HepG2 (cell line): Measurements from ENCODE around the gene OXLD1. TPM values are rescaled to one million over a fixed set of nuclear protein-coding genes. Genes with fewer than 3 reads are reported as not detected.

Source experiments
- FOXA1 ChIP-seq, 2 experiments: fragments of 450-650 bp in 1 of 2; sonication (generic) in 1 of 2; formaldehyde crosslinking in 1 of 2; IDR thresholded peaks; 2 replicates each; pipeline versions ENCODE4 v1.4.0 to v1.6.1; 2016 to 2020; ENCODE audit warnings: missing genetic modification reagents in 1 of 2
- KLF11 ChIP-seq: IDR thresholded peaks from 2 replicates; pipeline ENCODE4 v1.6.1; 2016; ENCODE audit warnings: missing compliant biosample characterization
- NFKB2 ChIP-seq: sonication (generic); formaldehyde crosslinking; IDR thresholded peaks from 2 replicates; pipeline ENCODE4 v1.4.0; 2020; ENCODE audit warnings: missing genetic modification reagents, borderline replicate concordance
- U2AF1 ChIP-seq: fragments of 200-400 bp; formaldehyde crosslinking; optimal IDR thresholded peaks from 2 replicates; pipeline ENCODE3; 2017; ENCODE audit warnings: mild to moderate bottlenecking, low read depth, low read length
- YEATS2 ChIP-seq: sonication (generic); formaldehyde crosslinking; IDR thresholded peaks from 2 replicates; pipeline ENCODE4 v1.4.0; 2020; ENCODE audit warnings: missing genetic modification reagents, borderline replicate concordance
- ZBTB7B ChIP-seq: sonication (generic); formaldehyde crosslinking; IDR thresholded peaks from 2 replicates; pipeline ENCODE4 v1.4.0; 2020; ENCODE audit warnings: missing genetic modification reagents
- ZNF558 ChIP-seq: sonication (generic); formaldehyde crosslinking; IDR thresholded peaks from 2 replicates; pipeline ENCODE4 v1.9.0; 2022; ENCODE audit warnings: mild to moderate bottlenecking, missing genetic modification reagents, borderline replicate concordance
- ZNF841 ChIP-seq: sonication (generic); formaldehyde crosslinking; IDR thresholded peaks from 2 replicates; pipeline ENCODE4 v1.8.1; 2023; ENCODE audit warnings: missing genetic modification reagents, borderline replicate concordance
- ZNF878 ChIP-seq: sonication (generic); formaldehyde crosslinking; IDR thresholded peaks from 2 replicates; pipeline ENCODE4 v1.8.1; 2023; ENCODE audit warnings: mild to moderate bottlenecking, missing genetic modification reagents, moderate library complexity
- polyA plus RNA-seq, 8 experiments: library from polyadenylated mRNA; depleted of rRNA in 3 of 8; stranded (reverse) in 7 of 8; unstranded in 1 of 8; fragments of >200 nt; fragmentation: Illumina TruSeq in 4 of 8; extraction: Trizol in 4 of 8; gene quantifications; 2 replicates each; pipeline versions ENCODE4 v1.2.1 to v1.2.3, GENCODE V29; 2011 to 2016; ENCODE audit warnings: low read depth in 4 of 8, missing spikeins in 1 of 8, mixed read lengths in 1 of 8; ENCODE audit not compliant: insufficient read depth in 1 of 8
- total RNA-seq, 5 experiments: library from RNA; depleted of rRNA; stranded (reverse); fragments of >200 nt; fragmentation: Illumina TruSeq; extraction: Trizol; gene quantifications; 2 replicates each; pipeline ENCODE4 v1.2.3, GENCODE V29; 2016; ENCODE audit warnings: low read depth in 1 of 5
- TF ChIP-seq, protein P1 (sequence below): sonication (generic); formaldehyde crosslinking; IDR thresholded peaks from 2 replicates; pipeline ENCODE4 v1.5.0; 2020; ENCODE audit warnings: mild to moderate bottlenecking, low read depth, missing genetic modification reagents, borderline replicate concordance
- TF ChIP-seq, protein P2 (sequence below): sonication (generic); formaldehyde crosslinking; IDR thresholded peaks from 2 replicates; pipeline ENCODE4 v1.4.0; 2020; ENCODE audit warnings: missing genetic modification reagents
- TF ChIP-seq, protein P3 (sequence below): sonication (generic); formaldehyde crosslinking; IDR thresholded peaks from 2 replicates; pipeline ENCODE4 v1.9.0; 2021; ENCODE audit warnings: missing genetic modification reagents, borderline replicate concordance
- TF ChIP-seq, protein P4 (sequence below): sonication (generic); formaldehyde crosslinking; IDR thresholded peaks from 2 replicates; pipeline ENCODE4 v1.4.0; 2020; ENCODE audit warnings: missing genetic modification reagents
- TF ChIP-seq, protein P5 (sequence below): IDR thresholded peaks from 2 replicates; pipeline ENCODE4 v1.6.1; 2016; ENCODE audit warnings: missing compliant biosample characterization, missing genetic modification reagents, borderline replicate concordance
- TF ChIP-seq, protein P6 (sequence below): sonication (generic); formaldehyde crosslinking; IDR thresholded peaks from 2 replicates; pipeline ENCODE4 v1.4.0; 2020; ENCODE audit warnings: missing genetic modification reagents

Gene OXLD1
- total and polyA plus RNA-seq, 2 of the 13 experiments (the other 11 are each of a cell fraction or from before 2014, with no cell fraction given): 27.1 to 37.5 TPM

DNA sequence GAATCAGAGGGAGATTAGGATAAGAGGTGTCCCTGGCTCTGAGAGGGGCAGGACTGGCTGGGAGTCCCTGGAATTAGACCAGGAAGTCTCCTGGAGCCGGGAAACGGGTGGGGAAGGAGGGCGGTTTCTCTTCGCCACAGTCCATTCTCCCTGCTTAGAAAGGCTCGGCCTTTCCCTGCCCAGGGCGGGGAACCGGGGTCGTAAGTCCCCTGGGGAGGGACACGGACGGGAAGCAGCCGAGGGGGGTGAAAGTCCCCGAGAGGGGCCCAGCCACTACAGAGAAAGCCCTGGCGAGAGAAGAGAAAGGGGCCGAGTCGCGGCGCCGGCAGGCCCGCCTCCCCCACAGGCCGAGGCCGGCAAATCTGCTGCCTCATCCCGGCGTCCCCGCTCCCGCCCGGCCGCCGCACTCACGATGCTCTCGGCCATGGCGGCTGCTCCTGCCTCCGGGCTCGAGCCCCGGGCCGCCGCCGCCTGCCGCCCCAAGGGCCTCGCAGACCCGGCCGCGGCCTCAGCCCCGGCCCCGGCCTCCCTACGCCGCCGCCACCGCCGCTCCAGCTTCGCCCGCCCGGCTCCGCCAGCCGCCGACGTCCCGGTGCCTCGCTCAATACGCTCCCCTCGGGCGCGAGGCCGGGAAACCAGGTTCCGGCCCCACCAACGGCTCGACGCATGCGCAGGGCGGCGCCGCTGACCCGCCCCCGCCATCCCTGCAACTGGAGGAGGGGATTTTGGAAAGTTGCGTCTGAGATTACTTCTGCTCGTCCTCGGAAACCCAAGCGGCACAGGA lies 29.7 kb downstream of the OXLD1 start, which contains the start of the genes NPLOC4 and TSPAN10 (continued):
- TF ChIP-seq, protein P1, sequence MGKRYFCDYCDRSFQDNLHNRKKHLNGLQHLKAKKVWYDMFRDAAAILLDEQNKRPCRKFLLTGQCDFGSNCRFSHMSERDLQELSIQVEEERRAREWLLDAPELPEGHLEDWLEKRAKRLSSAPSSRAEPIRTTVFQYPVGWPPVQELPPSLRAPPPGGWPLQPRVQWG (CRISPR knock-in tag): no peak
- TF ChIP-seq YEATS2 (CRISPR knock-in tag) (peak; percentile 88), ZNF878 (CRISPR knock-in tag) (peak; percentile 71; the same call in 1 of the 2 replicates), ZNF841 (0 out of 2 replicates have a peak, but pooled peaks have one; percentile 14), U2AF1 (no peak), NFKB2 (CRISPR knock-in tag) (peak; percentile 95), ZNF558 (CRISPR knock-in tag) (peak; percentile 73; the same call in 1 of the 2 replicates), FOXA1 (IDR thresholded peaks at IDR 0.05) (no peak), FOXA1 (CRISPR knock-in tag; IDR thresholded peaks at IDR 0.05) (peak; percentile 79), KLF11 (CRISPR knock-in tag) (peak; percentile 41; the same call in 1 of the 2 replicates), ZBTB7B (CRISPR knock-in tag) (peak; percentile 48)
- TF ChIP-seq, protein P2, sequence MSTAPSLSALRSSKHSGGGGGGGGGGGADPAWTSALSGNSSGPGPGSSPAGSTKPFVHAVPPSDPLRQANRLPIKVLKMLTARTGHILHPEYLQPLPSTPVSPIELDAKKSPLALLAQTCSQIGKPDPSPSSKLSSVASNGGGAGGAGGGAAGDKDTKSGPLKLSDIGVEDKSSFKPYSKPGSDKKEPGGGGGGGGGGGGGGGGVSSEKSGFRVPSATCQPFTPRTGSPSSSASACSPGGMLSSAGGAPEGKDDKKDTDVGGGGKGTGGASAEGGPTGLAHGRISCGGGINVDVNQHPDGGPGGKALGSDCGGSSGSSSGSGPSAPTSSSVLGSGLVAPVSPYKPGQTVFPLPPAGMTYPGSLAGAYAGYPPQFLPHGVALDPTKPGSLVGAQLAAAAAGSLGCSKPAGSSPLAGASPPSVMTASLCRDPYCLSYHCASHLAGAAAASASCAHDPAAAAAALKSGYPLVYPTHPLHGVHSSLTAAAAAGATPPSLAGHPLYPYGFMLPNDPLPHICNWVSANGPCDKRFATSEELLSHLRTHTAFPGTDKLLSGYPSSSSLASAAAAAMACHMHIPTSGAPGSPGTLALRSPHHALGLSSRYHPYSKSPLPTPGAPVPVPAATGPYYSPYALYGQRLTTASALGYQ (CRISPR knock-in tag): peak; percentile 78; the same call in 1 of the 2 replicates
- TF ChIP-seq, protein P3, sequence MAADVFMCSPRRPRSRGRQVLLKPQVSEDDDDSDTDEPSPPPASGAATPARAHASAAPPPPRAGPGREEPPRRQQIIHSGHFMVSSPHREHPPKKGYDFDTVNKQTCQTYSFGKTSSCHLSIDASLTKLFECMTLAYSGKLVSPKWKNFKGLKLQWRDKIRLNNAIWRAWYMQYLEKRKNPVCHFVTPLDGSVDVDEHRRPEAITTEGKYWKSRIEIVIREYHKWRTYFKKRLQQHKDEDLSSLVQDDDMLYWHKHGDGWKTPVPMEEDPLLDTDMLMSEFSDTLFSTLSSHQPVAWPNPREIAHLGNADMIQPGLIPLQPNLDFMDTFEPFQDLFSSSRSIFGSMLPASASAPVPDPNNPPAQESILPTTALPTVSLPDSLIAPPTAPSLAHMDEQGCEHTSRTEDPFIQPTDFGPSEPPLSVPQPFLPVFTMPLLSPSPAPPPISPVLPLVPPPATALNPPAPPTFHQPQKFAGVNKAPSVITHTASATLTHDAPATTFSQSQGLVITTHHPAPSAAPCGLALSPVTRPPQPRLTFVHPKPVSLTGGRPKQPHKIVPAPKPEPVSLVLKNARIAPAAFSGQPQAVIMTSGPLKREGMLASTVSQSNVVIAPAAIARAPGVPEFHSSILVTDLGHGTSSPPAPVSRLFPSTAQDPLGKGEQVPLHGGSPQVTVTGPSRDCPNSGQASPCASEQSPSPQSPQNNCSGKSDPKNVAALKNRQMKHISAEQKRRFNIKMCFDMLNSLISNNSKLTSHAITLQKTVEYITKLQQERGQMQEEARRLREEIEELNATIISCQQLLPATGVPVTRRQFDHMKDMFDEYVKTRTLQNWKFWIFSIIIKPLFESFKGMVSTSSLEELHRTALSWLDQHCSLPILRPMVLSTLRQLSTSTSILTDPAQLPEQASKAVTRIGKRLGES (CRISPR knock-in tag): no peak; the same call in 1 of the 2 replicates
- TF ChIP-seq, protein P4, sequence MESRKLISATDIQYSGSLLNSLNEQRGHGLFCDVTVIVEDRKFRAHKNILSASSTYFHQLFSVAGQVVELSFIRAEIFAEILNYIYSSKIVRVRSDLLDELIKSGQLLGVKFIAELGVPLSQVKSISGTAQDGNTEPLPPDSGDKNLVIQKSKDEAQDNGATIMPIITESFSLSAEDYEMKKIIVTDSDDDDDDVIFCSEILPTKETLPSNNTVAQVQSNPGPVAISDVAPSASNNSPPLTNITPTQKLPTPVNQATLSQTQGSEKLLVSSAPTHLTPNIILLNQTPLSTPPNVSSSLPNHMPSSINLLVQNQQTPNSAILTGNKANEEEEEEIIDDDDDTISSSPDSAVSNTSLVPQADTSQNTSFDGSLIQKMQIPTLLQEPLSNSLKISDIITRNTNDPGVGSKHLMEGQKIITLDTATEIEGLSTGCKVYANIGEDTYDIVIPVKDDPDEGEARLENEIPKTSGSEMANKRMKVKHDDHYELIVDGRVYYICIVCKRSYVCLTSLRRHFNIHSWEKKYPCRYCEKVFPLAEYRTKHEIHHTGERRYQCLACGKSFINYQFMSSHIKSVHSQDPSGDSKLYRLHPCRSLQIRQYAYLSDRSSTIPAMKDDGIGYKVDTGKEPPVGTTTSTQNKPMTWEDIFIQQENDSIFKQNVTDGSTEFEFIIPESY: peak; percentile 57
- TF ChIP-seq, protein P5, sequence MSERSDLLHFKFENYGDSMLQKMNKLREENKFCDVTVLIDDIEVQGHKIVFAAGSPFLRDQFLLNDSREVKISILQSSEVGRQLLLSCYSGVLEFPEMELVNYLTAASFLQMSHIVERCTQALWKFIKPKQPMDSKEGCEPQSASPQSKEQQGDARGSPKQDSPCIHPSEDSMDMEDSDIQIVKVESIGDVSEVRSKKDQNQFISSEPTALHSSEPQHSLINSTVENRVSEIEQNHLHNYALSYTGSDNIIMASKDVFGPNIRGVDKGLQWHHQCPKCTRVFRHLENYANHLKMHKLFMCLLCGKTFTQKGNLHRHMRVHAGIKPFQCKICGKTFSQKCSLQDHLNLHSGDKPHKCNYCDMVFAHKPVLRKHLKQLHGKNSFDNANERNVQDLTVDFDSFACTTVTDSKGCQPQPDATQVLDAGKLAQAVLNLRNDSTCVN (CRISPR knock-in tag): peak; percentile 91
- TF ChIP-seq, protein P6, sequence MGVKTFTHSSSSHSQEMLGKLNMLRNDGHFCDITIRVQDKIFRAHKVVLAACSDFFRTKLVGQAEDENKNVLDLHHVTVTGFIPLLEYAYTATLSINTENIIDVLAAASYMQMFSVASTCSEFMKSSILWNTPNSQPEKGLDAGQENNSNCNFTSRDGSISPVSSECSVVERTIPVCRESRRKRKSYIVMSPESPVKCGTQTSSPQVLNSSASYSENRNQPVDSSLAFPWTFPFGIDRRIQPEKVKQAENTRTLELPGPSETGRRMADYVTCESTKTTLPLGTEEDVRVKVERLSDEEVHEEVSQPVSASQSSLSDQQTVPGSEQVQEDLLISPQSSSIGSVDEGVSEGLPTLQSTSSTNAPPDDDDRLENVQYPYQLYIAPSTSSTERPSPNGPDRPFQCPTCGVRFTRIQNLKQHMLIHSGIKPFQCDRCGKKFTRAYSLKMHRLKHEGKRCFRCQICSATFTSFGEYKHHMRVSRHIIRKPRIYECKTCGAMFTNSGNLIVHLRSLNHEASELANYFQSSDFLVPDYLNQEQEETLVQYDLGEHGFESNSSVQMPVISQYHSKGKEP (CRISPR knock-in tag): no peak
